Activated CD8-positive, alpha-beta memory T cell treated with anti-CD3 and anti-CD28 coated beads for 24 hours (primary cell): ENCODE results near the gene HFE.

Experiments used
- DNase-seq: peaks from one replicate; pipeline ENCODE4 v3.0.0-alpha.2; 2020

The HFE gene

GRCh38 chr6:26140254-26140966 lies 53.2 kb downstream of the HFE start:
- no peak for DNase-seq

GRCh38 chr6:26140967-26141294 lies 53.7 kb downstream of the HFE start:
- DNase-seq = no peak

GRCh38 chr6:26141378-26141904 lies 54.2 kb downstream of the HFE start:
- DNase-seq = no peak

GRCh38 chr6:26142026-26142425 lies 54.8 kb downstream of the HFE start:
- DNase-seq = no peak
